Neural cell (in vitro differentiated cells): Measurements from ENCODE around the gene GP5.

ENCODE experiments used
- CTCF ChIP-seq: fragments of 450-650 bp; IDR thresholded peaks from 2 replicates; pipeline ENCODE4 v1.5.1; 2014; ENCODE audit warnings: antibody characterized with exemption, mild to moderate bottlenecking, moderate library complexity; ENCODE audit not compliant: poor library complexity, severe bottlenecking
- EZH2 ChIP-seq: fragments of 200-600, 300-800 bp; shearing (Covaris generic), sonication (generic); IDR thresholded peaks from 2 replicates; pipeline ENCODE4 v1.6.1; 2014; ENCODE audit warnings: antibody characterized with exemption, low read length, borderline replicate concordance, mild to moderate bottlenecking; ENCODE audit not compliant: insufficient read depth, poor library complexity, severe bottlenecking
- POLR2AphosphoS5 ChIP-seq: IDR thresholded peaks from 2 replicates; pipeline ENCODE4 v1.6.1; 2012
- TAF1 ChIP-seq: IDR thresholded peaks from 2 replicates; pipeline ENCODE4 v1.6.1; 2012; ENCODE audit warnings: low read depth

GRCh38 chr3:194423317-194423716 lies 24.3 kb upstream of the GP5 start:
- TF ChIP-seq CTCF (no peak), EZH2 (no peak), TAF1 (no peak), POLR2AphosphoS5 (no peak)
